ENCODE data around the gene MAPKAPK2. TPM values are rescaled to one million over a fixed set of nuclear protein-coding genes. Genes with fewer than 3 reads are reported as not detected.

MAPKAPK2 gene
- total RNA-seq, 1 experiment from 2014 or later = 98.5 TPM

GRCh38 chr1:206714331-206715058, 29.8 kb downstream of the MAPKAPK2 start:
- intact Hi-C loops (cut with micrococcal nuclease) = loop anchor here (1.0 to 2.0 kb wide), 2 partner anchors 28 to 80 kb away; partner anchors contain the start of gene DYRK3
- peak; percentile 76 for ATAC-seq
- TF ChIP-seq EZH2 (IDR thresholded peaks at IDR 0.05; ENCODE audit: low read length, unreplicated experiment) (no peak), CTCF (conservative IDR thresholded peaks at IDR 0.05; ENCODE audit: low read depth, low read length) (no peak), EZH2phosphoT487 (IDR thresholded peaks at IDR 0.05; ENCODE audit: borderline replicate concordance, low read length) (no peak)
- H3K4me3 ChIP-seq (ENCODE audit: low read length) = peak overlapping the region; percentile 45
- H3K27ac ChIP-seq (ENCODE audit: low read length) = peak overlapping the region; percentile 88
- H4K20me1 ChIP-seq (ENCODE audit: low read length) = peaks cover 29% of the 10 kb centered on the region
- BruUV-seq (replicated peaks) = no TSS peak
- peak; percentile 99 for DNase-seq
- H2AFZ ChIP-seq (ENCODE audit: low read length) = no peak overlapping the region
- H3K9ac ChIP-seq (ENCODE audit: low read length) = peak overlapping the region; percentile 71
- no peaks in the 10 kb centered on the region for H3K9me2 ChIP-seq (replicated peaks; ENCODE audit: low read length)
- CTCF ChIA-PET = interaction anchor here (0.6 to 1.5 kb wide), 14 partner anchors 11 to 198 kb away, joined by 3 to 27 read pairs (median 5); partner anchors contain the start of gene IL19
- peaks cover 14% of the 10 kb centered on the region for H3F3A ChIP-seq (ENCODE audit: low read length, unreplicated experiment)
- no peaks in the 10 kb centered on the region for H3K36me3 ChIP-seq (ENCODE audit: low read depth, low read length)
- H3K4me2 ChIP-seq (ENCODE audit: low read length) = peak overlapping the region; percentile 73
- no peaks in the 10 kb centered on the region for H3K9me3 ChIP-seq (ENCODE audit: low read length)
- H3K79me2 ChIP-seq (ENCODE audit: low read length) = peaks cover 97% of the 10 kb centered on the region
- POLR2A ChIA-PET (ENCODE audit: unreplicated experiment) = interaction anchor here (0.5 to 1.1 kb wide), 8 partner anchors 18 to 310 kb away, joined by 3 to 18 read pairs (median 4); partner anchors contain the start of genes DYRK3 and EIF2D
- H3K27me3 ChIP-seq (ENCODE audit: low read length) = no peaks in the 10 kb centered on the region
- H3K4me1 ChIP-seq (ENCODE audit: insufficient read depth, low read length) = peaks cover 64% of the 10 kb centered on the region

GRCh38 chr1:206715120-206715519, 30.4 kb downstream of the MAPKAPK2 start:
- peak overlapping the region; percentile 88 for H3K27ac ChIP-seq (ENCODE audit: low read length)
- no peak for TF ChIP-seq EZH2phosphoT487 (IDR thresholded peaks at IDR 0.05; ENCODE audit: borderline replicate concordance, low read length)
- no peak for TF ChIP-seq EZH2 (IDR thresholded peaks at IDR 0.05; ENCODE audit: low read length, unreplicated experiment)
- TF ChIP-seq CTCF (conservative IDR thresholded peaks at IDR 0.05; ENCODE audit: low read depth, low read length) = no peak
- H3K79me2 ChIP-seq (ENCODE audit: low read length) = peaks cover 97% of the 10 kb centered on the region
- ChIA-PET CTCF (interaction anchor here (0.6 to 1.5 kb wide), 10 partner anchors 11 to 102 kb away, joined by 3 to 27 read pairs (median 5); partner anchors contain the start of gene IL19), POLR2A (ENCODE audit: unreplicated experiment) (interaction anchor here (0.5 to 1.1 kb wide), 5 partner anchors 31 to 268 kb away, joined by 3 to 18 read pairs (median 8); partner anchors contain the start of genes DYRK3 and EIF2D)
- peaks cover 58% of the 10 kb centered on the region for H3K4me1 ChIP-seq (ENCODE audit: insufficient read depth, low read length)
- no peaks in the 10 kb centered on the region for H3K27me3 ChIP-seq (ENCODE audit: low read length)
- H4K20me1 ChIP-seq (ENCODE audit: low read length) = peaks cover 25% of the 10 kb centered on the region
- no peak overlapping the region for H2AFZ ChIP-seq (ENCODE audit: low read length)
- ATAC-seq (no peak), DNase-seq (no peak)
- H3K4me3 ChIP-seq (ENCODE audit: low read length) = peak overlapping the region; percentile 2; the same call in 1 of the 2 replicates
- no peaks in the 10 kb centered on the region for H3K9me2 ChIP-seq (replicated peaks; ENCODE audit: low read length)
- H3K4me2 ChIP-seq (ENCODE audit: low read length) = peak overlapping the region; percentile 73
- H3K9ac ChIP-seq (ENCODE audit: low read length) = peak overlapping the region; percentile 24
- intact Hi-C loops (cut with micrococcal nuclease) = loop anchor here (2.0 kb wide), 1 partner anchor 80 kb away; the partner anchor contains the start of gene DYRK3
- H3K36me3 ChIP-seq (ENCODE audit: low read depth, low read length) = no peaks in the 10 kb centered on the region
- no TSS peak for BruUV-seq (replicated peaks)
- H3K9me3 ChIP-seq (ENCODE audit: low read length) = no peaks in the 10 kb centered on the region
- H3F3A ChIP-seq (ENCODE audit: low read length, unreplicated experiment) = peaks cover 14% of the 10 kb centered on the region
